Measurements from ENCODE around the gene GNB1.

DNA sequence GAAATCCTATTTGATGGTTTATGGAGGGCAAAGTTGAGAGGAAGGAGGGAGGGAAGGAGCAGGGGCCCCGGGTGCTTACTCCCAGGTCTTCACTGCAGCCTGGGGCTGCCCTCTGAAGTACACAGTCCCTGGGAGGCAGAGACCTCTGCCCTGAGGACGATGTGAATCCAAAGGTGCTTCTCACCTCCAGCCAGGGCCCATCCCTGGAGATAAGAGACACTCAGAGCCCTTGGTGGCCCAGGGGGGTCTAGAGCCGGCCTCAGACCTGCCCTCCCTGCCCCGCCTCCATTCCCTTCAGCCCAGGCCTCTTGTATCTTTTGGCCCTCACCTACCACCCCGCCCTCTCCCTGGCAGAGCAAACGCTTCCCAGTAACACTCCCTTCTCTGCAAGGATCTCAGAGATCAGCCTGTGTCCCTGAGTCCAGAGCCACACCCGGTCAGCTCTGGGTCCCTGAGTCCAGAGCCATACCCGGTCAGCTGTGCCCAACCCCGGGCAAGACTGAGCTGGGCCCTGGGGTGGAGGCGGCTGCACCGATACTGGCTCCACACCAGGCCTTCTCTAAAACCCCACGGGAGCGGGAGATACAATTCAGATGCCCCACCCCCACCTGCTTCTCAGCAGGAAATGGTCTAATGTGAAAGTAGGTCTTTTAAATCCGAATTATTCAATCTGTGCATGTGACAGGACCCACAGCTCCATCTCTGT, 3.6 kb upstream of the GNB1 start:
- TF ChIP-seq POLR2AphosphoS5 (IDR thresholded peaks at IDR 0.05; ENCODE audit: borderline replicate concordance, low read depth, low read length) (no peak), EZH2 (IDR thresholded peaks at IDR 0.05) (no peak), FOXP2 (optimal IDR thresholded peaks at IDR 0.05; ENCODE audit: control extremely low read depth, extremely low read length, insufficient read depth) (no peak)
